SHP77 (cell line): ENCODE results near the gene MRPS14.
A peak's percentile ranks its signal among the peaks of the same experiment; 100 is the strongest.
"Not testable (repeated sequence)": the region's sequence is repeated elsewhere in the genome, so short reads cannot be mapped to it uniquely, and the experiment has no call there.

Source experiments
- DNase-seq, 2 experiments: peaks; one replicate each; lab custom pipeline; 2025; lab: John Stamatoyannopoulos, UW

The MRPS14 gene

GRCh38 chr1:175023922-175024242, 657 bp upstream of the MRPS14 start:
- not testable (repeated sequence) for DNase-seq

DNA sequence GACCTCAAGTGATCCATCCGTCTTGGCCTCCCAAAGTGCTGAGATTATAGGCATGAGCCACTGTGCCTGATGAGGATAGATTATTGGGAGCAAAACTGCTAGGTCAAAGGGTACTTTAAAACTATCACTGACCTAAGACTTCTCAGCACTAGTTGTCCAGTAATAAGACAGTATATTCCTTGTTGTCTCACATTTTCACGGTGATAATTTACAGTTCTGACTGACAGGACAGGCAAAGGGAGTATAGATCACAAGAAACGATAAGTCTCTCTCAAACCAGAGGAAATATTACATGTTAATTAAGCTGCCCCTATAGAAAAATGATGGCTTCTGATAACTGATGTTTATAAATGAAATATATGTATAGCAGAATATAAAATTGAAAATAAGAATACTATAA, 3.7 kb downstream of the MRPS14 start:
- DNase-seq: no peak

GRCh38 chr1:175015243-175015642, 8.0 kb downstream of the MRPS14 start:
- DNase-seq: no peak

- no peak for DNase-seq
These were observed 9.8 kb downstream of the MRPS14 start for GRCh38 chr1:175013445-175013844.

DNA sequence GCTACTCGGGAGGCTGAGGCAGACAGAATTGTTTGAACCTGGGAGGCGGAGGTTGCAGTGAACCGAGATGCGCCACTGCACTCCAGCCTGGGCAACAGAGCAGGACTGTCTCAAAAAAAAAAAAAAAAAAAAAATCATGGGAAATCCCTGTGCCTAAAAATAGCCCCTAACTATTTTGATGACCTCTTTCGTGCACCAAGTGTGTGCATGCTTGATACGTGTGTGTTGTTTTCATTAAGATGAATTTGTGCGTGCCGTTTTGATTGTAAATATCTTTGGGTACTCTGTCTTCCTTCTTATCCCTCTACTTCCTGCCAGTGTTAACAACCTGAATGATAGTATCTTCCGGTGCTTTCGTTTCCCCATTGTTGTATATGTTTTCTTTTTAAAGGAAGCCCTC, 13.7 kb downstream of the MRPS14 start:
- DNase-seq: no peak

- DNase-seq: no peak
These were observed 18.0 kb downstream of the MRPS14 start for GRCh38 chr1:175005085-175005783.

GRCh38 chr1:175003521-175003920, 19.7 kb downstream of the MRPS14 start:
- no peak for DNase-seq

DNA sequence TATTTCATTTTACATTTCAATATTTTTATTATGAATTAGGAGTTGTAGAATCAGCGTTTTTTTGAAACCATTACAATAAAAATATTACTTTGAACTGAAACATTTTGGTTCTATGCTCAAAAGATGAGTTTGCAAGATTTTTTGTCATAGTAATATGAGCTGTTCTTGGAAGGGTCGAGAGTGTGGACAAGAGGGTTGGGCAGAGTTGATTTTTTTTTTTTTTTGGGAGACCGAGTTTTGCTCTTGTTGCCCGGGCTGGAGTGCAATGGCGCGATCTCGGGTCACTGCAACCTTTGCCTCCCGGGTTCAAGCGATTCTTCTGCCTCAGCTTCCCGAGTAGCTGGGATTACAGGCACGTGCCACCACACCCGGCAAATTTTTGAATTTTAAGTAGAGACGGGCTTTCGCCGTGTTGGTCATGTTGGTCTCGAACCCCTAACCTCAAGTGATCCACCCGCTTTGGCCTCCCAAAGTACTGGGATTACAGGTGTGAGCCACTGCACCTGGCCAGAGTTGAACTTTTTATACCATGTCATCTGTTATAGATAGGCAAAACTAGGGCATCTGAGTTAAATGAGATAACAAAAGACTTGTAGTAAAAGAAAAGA, 20.2 kb downstream of the MRPS14 start:
- no peak for DNase-seq

DNA sequence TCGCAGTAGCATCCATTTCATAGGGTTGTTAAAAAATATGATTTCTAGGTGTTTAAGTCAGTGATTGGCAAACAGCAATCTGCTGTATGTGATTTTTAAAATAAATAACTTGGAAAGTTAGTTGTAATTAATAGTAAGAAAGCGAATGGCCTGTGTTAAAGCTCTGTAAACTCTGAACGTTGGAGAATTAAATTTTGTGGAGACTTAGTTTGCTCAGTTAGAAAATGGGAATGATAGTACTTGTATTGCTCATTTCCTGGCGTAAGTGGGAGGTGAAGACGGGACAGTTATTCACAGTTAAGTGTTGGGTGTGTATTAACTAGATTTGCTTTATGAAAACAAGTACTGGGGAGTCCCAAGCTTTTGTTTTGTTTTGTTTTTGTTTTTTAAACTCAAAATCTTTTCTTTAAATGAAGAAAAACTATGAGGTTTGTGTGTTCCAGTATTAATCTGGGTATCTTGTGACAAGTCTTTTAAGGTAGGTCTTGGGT, 22.5 kb downstream of the MRPS14 start:
- DNase-seq: no peak

DNA sequence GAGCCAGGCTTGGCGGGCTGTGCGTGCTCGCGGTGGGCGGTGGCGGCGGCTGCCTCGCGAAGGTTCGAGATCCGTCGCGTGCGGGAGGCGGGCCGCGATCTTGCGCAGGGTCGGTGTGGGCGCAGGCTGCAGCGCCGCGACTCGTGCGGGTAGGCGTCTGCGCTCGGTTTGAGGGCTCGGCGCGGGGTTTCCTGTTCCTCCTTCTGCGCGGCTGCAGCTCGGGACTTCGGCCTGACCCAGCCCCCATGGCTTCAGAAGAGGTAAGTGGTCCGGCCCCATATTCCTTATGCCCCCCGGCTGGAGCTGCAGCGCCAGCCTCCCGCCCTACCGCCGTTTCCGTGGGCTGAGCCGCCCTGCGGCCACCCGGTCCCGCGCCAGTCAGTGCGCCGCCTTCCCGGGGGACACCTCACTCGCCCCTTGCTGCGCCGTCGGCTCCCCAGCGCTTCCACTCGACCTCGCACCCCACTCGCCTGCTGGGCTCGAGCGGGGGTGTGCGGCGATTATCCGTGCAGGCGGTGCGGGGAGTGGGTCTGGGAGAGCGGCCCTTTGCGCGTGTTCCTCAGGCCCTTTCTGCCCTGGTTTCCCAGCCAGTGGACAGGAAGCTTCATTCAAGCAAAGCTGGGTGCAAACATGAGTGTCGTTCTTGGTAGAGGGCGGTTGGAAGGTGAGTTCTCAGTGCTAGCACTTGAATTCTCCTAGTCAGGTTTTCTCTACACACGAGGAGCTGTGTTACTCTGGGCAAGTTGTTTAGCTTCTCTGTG, 23.1 kb downstream of the MRPS14 start, which contains the start of gene CACYBP:
TSS of gene CACYBP (plus strand) at position 12 of the 761 bp plus-strand sequence. CDS start at position 246, 234 bp downstream.
- peak; percentile 8 to 16 for DNase-seq

DNA sequence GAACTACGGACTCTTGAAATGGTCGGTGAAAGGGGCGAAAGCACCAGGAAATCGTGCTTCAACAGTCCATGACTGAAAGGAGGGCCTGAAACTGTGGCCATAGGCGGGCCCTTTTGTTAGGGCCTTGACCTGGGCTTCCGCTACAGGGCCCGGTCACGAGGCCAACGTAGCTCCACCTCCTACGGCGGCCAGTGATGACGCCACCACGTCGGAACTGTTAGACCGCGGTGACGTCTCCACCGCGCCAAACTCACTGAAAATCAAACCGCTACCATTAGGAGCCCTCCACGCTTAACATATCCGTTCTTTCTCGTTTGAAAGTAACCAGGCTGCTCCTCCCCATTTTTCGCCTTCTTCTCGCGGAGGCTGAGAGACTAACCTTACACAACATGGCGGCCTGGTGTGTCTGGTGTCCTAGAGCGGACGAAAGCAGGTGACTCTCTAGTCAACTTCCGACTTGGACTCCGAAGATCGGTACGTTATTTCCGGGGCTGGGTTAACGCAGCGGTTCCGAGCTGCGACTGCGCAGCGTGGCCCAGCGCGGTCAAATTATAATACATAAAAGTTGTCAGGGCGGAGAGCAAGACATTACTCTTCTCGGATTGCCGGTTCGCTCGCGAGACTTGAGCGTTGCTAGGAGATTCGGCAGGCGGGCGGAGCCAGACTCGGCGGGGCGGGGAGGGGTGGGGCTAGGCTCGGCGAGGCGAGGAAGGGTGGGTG, 23.8 kb downstream of the MRPS14 start:
- peak; percentile 96 for DNase-seq

DNA sequence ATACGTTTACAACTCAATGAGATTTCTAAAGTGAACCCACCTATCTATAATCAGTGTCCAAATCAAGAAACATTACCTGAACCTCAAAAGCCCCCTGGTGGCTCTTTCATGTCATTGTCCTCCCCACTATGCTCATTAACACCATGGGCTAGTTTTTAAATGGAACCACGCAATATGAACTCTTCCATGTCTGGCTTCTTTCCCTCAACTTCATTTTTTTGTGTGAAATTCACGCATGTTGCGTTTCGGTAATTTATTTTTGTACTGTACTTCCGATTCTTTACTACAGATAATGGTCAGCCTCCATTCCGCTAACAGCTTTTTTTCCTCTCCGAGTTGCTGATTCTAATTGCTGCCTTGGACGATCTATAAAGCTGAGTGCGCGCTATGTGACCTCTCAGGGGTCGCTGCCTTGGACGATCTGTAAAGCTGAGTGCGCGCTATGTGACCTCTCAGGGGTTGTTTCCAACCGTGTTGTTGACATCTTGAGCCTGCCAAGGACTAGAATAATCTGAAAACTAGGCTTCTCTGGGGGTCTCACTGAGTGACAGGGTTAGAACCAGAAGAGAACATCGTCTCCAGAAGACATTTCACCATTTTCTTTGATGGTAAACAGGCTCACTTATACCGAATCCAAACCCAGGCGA, 24.5 kb downstream of the MRPS14 start:
- peak; percentile 58 to 66 for DNase-seq

DNA sequence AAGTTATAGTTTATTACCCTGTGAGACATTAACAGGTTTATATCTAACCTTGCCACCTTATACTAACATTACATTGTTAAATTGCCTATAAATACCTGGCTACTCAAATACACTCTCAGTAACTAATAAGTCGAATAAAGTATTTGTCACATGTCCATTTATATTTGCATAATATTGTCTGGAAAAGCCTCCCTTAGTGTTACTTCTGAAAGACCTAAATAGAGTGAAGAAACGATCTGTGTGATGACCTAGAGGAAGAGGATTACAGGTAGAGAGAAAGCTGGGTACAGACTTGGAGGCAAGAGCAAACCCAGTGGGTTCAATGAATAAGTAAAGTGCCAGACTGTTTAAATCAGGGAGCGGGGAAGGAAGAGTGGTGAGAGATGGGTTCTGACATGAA, 26.2 kb downstream of the MRPS14 start:
- no peak for DNase-seq

DNA sequence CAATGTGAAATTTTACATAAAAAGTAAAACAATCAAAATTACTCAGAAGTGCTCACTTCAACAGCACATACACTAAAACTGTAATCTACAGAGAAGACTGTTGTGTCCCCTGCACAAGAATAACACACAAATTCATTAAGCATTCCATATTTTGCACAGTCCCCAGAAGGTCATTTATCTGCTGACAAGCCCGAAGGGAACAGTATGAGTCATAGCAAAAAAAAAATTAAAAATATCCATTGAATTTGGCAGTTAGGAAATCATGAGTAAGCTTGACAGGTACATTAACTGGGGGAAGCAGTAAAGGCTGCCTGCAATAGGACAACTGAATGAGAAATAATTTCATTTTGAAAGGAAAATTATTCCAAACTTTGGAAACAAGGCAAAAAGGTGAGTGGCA, 26.7 kb downstream of the MRPS14 start:
- DNase-seq: no peak

DNA sequence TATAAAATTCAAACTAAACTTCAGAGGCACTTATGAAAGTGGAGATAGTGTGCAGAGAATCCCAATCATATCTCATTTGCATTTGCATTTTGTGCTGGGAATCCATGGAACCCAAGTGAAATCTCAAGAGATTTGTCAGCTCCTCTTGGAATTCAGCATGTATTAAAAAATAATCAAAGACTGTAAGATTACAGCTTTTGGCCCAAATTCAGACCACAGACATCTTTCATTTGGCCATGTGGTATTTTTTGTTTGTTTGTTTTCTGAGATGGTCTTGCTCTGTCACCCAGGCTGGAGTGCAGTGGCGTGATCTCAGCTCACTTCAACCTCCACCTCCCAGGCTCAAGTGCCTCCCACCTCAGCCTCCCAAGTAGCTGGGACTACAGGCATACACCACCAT, 27.3 kb downstream of the MRPS14 start:
- no peak for DNase-seq

DNA sequence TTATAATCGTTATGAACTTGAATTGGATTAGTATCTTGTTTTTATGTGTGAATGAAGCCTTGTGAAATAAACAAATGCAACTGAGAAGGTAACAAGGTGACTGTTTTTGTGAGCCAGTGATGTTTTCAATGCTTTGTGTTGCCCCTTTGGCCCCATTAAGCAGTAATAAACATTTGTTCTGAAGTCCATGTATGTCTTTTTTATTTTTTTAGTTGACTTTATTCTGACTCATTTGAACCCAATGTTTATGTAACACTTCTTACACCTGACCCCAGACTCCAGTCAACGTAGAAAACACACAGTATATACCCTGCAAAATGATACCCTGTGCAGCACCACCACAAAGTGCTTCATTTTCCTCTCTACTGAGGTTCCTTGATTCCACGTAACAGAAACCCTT, 28.1 kb downstream of the MRPS14 start:
- DNase-seq: no peak

DNA sequence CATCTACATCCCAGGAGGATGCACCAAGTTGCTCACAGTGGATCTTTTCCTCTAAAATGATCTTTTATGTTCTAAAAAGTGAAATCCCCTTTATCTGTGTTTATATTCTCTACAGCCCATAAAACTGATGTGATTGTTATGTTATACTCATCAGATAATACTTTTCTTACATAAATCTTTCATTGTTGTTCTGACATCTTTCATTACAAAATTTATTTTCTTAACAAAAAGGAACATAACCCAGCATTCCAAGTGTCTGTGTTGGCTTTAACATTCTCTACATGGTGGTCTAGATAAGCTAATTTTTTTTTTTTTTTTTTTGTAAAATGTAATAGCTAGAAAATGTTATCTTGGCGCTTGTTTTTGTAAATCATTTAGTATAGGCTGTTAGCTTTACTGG, 31.8 kb downstream of the MRPS14 start:
- DNase-seq: no peak

GRCh38 chr1:174990382-174990999, 32.7 kb downstream of the MRPS14 start:
- DNase-seq: peak in 1 of 2 experiments; percentile 48

GRCh38 chr1:174989536-174990220, 33.5 kb downstream of the MRPS14 start:
- no peak for DNase-seq

- DNase-seq: no peak
These were observed 34.2 kb downstream of the MRPS14 start for GRCh38 chr1:174988986-174989385.

GRCh38 chr1:174988539-174988938, 34.7 kb downstream of the MRPS14 start:
- no peak for DNase-seq
